GM19455 (cell line): Measurements from ENCODE around the gene FBXW7.
"Not testable (repeated sequence)": the region's sequence is repeated elsewhere in the genome, so short reads cannot be mapped to it uniquely, and the experiment has no call there.

Source experiments
- ATAC-seq: cut with Tn5 transposase; IDR thresholded peaks from one replicate; pipeline ENCODE4 v1.9.1; 2021; ENCODE audit not compliant: unreplicated experiment

Gene FBXW7

GRCh38 chr4:152550687-152551086 is 14.8 kb upstream of the FBXW7 start:
- not testable (repeated sequence) for ATAC-seq

DNA sequence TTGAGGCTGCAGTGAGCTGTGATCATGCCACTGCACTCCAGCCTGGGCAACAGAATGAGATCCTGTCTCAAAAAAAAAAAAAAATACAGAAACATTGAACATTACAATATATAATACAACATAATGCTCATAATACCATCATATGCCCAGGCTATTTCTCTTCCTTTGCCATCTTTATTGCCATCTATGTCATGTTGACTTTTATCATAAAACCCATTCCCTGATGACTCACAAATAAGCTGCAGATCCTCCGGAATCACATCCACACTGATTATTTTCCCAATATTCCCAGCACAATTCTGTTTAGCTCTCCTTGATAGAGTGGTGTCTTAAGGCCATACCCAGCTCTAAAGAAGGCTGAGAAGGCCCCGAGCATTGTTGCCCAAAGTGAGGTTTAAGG is 9.2 kb upstream of the FBXW7 start:
- ATAC-seq, result no peak

DNA sequence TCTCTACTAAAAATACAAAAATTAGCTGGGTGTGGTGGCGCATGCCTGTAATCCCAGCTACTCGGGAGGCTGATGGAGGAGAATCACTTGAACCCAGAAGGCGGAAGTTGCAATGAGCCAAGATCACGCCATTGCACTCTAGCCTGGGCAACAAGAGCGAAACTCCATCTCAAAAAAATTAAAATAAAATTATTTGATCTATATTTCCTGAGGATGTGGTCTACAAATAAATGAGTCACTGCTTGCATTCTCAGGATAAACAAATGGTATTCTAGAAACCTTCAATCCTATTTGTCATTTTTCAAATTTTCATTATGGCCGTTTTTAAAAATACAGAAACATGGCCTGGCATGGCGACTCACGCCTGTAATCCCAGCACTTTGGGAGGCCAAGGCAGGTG is 8.6 kb upstream of the FBXW7 start:
- not testable (repeated sequence) for ATAC-seq

DNA sequence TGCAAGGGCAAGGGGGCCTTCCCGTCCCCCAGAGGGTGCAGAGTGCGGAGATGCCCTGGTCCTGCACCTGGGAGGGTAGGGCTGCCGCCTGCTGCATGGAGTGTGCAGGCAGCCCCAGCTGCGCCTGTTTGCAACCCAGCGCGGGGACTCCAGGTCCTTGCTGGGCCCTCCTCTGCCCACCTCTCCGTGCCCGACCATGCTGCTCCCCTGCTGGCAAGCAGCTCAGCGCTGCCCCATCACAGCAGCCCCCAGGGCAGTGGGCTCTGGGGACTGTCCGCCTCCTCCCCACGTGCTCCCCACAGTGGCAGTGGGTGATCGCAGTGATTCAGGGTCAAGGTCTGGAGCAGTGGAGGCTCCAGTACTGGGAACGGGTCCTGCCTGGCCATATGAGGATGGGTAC is 5.0 kb upstream of the FBXW7 start:
- no peak for ATAC-seq

- ATAC-seq, result no peak
Observed at GRCh38 chr4:152540293-152540674, 4.4 kb upstream of the FBXW7 start.

DNA sequence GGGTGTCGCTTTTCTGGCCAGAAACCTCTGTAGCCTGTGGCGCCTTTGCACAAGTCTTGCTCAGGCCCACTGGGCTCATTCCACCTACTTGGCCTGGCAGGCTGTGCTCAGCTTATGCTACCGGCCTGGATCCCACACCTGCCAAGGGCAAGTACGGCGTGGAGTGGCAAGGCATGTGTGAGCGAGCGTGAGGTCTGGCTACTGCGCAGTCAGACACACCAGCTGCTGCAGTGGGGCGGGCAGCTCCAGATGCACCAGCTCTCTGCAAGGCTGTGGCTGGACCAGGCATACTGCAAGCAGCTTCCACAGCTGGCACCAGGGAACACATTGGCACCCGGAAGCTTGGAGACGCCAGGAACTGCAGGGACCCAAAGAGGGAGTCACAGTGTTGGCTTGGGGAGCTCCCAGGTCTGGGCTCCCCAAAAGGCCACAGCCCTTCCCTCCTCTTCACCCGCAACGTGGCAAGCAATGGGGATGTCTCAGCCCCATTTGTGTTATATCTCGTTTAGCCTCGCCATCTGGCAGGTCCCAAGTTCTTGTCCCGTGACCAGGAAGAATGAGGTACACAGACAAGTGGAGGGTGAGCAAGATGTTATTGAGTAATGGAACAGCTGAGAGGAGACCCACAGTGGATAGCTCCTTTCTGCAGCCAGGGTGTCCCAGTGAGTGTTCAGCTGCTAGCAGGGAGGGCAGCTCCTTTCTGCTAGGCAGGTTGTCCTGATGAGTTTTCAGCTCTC is 3.8 kb upstream of the FBXW7 start:
- no peak for ATAC-seq

DNA sequence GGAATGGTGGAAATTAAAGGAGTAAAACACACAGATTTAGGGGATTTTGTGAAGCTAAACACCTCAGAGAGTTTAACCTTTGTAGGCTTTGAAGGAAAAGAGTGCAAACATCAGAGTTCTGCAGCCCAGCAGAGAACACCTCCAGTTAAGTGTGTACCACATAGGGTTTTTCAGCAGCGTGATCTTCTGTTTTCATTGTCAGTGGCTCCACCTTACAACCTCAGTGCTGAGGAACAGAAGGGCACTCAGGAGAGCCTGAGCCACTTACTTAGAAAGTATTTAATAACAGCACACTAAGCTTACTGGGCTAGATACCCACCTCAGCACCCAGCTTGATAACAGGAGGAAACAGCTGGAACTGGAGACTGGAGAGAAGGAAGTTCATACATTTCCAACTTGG is 2.0 kb upstream of the FBXW7 start:
- ATAC-seq, result no peak

DNA sequence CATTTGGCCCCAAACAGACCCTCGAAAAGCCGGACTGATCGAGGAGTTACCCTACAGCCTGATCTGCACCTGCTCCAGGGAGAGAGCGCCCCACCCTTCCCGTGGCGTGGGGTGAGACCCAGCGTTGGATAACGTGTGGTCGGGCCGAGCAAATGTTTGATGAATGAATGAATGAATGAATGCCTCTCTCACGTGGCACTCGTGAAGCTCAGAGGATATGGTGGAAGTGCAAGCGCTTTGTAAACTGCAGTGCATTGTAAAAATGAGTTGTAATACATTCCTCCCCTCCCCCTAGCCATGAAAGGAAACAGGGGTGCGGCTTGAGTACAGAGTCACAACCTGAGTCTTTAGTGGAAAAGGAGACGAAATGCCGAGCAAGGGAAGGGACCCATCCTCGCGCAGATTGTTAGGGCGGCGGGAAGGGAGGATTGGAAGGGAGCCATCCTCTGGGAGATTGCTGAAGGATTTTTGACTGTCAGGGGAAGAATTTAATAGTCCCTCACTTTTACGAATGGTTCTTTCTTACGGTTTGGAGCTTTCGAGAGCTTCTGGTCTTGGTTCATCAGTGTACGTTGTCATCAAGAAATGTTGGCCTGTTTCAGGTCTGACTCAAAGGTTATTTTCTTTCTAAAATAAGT is 772 bp upstream of the FBXW7 start:
- ATAC-seq, result peak; percentile 41

- peak; percentile 10 for ATAC-seq
Observed at GRCh38 chr4:152535360-152535902, 461 bp downstream of the FBXW7 start.

- ATAC-seq, result no peak
Observed at GRCh38 chr4:152534541-152535359, 1.1 kb downstream of the FBXW7 start.

- ATAC-seq, result no peak
Observed at GRCh38 chr4:152531479-152531878, 4.4 kb downstream of the FBXW7 start.

GRCh38 chr4:152530600-152530999 is 5.3 kb downstream of the FBXW7 start:
- ATAC-seq, result peak; percentile 31

DNA sequence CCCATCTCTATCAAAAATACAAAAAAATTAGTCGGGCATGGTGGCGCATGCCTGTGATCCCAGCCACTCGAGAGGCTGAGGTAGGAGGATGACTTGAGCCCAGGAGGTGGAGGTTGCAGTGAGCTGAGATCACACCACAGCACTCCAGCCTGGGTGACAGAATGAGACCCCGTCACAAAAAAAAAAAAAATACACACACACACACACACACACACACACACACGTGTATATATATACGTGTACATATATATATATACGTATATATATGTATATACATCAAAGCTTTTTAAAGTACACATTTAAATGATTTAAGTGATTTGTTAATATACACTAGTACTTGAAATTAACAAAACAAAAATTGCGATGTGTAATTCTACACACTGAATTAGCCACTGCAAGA is 6.0 kb downstream of the FBXW7 start:
- ATAC-seq, result no peak

GRCh38 chr4:152528060-152528459 is 7.8 kb downstream of the FBXW7 start:
- ATAC-seq, result no peak

GRCh38 chr4:152525878-152526277 is 10.0 kb downstream of the FBXW7 start:
- ATAC-seq, result no peak

- ATAC-seq, result no peak
Observed at GRCh38 chr4:152524427-152524826, 11.5 kb downstream of the FBXW7 start.

GRCh38 chr4:152523731-152524130 is 12.2 kb downstream of the FBXW7 start:
- ATAC-seq, result no peak

DNA sequence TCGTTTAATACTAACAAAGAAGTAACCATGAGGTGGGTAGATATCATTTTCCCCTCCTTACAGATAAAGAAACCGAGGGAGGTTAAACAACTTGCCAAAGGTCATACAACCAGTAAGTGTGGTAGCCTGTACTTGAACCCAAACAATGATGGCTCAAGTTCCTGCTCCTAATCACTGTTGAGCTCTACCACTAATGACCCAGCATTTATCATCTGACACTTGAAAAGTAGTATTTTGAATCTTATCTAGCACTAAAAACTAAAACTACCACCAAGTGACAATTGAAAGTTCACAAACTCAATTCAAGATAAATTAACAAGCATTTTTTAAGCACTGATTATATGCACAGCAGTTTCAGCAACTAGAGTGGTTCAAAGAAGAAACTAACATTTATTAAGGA is 13.1 kb downstream of the FBXW7 start:
- ATAC-seq, result no peak

DNA sequence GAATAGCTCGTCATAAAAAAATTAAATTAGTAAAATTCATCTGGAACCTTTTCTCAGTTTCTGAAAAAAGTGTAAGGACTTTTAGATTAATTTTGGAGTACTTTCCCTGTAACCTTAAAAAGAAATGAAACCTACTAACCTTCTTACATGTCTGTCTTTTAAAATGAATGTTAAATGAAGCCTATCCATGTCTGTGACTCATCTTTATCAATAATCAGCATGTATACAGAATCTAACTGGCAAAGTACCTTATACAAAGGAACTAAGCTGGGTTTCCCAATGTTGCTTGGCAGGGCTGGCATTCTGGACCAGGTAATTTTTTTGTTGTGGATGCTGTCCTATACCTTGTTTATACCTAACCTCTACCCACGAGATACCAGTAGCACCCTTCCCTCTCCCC is 13.6 kb downstream of the FBXW7 start:
- no peak for ATAC-seq

GRCh38 chr4:152516156-152516555 is 19.7 kb downstream of the FBXW7 start:
- ATAC-seq, result no peak

DNA sequence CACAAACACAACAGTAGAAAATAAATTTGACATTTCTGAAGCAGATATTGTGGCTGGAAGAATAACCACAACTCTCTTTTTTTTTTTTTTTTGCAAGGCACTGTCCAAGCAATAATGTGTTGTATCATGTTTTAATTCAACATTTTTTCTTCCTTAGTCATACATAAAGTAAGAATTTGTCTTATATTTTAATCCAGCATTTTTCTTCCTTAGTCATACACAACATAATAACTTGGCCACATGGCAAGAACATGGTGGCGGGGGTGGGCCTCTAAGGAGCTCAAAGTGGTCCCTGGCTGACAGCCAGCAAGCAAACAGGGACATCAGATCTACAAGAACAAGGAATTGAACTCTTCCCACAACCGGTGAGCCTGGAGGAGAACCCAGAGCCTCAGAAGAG is 20.2 kb downstream of the FBXW7 start:
- ATAC-seq, result no peak

DNA sequence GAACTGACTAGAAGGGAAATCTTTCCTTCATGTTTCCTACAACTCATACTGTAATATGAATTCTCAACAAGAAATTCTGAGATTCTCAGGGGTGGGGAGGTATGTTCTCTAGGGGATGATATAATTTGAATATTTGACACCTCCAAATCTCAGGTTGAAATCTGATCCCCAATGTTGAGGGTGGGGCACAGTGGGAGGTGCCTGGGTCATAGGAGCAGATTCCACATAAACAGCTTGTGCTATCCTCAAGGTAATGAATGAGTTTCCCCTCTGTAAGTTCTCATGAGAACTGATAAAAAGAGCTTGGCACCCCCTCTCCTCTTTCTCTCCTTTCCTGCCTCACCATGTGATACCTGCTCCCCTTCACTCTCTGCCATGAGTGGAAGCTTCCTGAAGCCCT is 21.5 kb downstream of the FBXW7 start:
- no peak for ATAC-seq
